Dendritic cell treated with granulocyte-macrophage colony-stimulating factor and Interleukin-4, amounts not matched to agents 40 ng/mL and 50 ng/mL, for 4 days (primary cell): Measurements from ENCODE around the gene COL8A2.

Experiments
- H3K27ac Mint-ChIP-seq: one replicate; pipeline ENCODE4 v1.8.0; 2022; ENCODE audit warnings: mild to moderate bottlenecking, mixed read lengths
- H3K27me3 Mint-ChIP-seq: one replicate; pipeline ENCODE4 v1.8.0; 2022; ENCODE audit warnings: mild to moderate bottlenecking, mixed read lengths
- H3K36me3 Mint-ChIP-seq: one replicate; pipeline ENCODE4 v1.8.0; 2022; ENCODE audit warnings: low read depth, mixed read lengths
- H3K4me1 Mint-ChIP-seq: one replicate; pipeline ENCODE4 v1.8.0; 2022; ENCODE audit warnings: low read depth, mixed read lengths
- H3K4me3 Mint-ChIP-seq: one replicate; pipeline ENCODE4 v1.8.0; 2022; ENCODE audit warnings: mild to moderate bottlenecking, moderate library complexity, mixed read lengths
- H3K9me3 Mint-ChIP-seq: one replicate; pipeline ENCODE4 v1.8.0; 2022; ENCODE audit warnings: mixed read lengths
- intact Hi-C: fragments of 100-400 bp; cut with micrococcal nuclease; formaldehyde crosslinking; loops from one replicate; pipeline ENCODE4 v1.15.0; 2022

The COL8A2 gene

DNA sequence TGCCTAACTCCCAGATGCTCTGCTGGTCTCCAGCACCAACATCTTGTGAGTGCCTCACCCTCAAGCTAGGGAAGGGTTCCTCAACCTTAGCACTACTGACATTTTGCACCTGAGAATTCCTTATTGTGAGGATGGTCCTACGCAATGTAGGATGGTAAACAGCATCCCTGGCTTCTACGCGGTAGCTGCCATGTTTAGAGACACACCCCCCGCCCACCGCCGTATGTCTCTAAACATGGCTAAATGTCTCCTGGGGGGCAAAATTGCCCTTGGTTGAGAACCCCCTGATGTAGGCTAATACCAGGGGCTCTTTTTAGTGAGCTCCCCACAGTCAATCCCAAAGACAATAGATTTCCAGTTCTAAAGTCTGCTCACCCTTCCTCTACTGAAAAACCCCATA lies 28.5 kb upstream of the COL8A2 start:
- Mint-ChIP-seq H3K27me3 (no peaks in the 10 kb centered on the region), H3K9me3 (no peaks in the 10 kb centered on the region), H3K4me3 (no peak overlapping the region), H3K27ac (peak overlapping the region; percentile 97), H3K4me1 (peaks cover 72% of the 10 kb centered on the region), H3K36me3 (peaks cover 39% of the 10 kb centered on the region)
- intact Hi-C loops: no loop called here

GRCh38 chr1:36151845-36152203 lies 26.8 kb upstream of the COL8A2 start:
- Mint-ChIP-seq H3K4me1 (peaks cover 71% of the 10 kb centered on the region), H3K9me3 (no peaks in the 10 kb centered on the region), H3K27ac (peak overlapping the region; percentile 97), H3K36me3 (peaks cover 35% of the 10 kb centered on the region), H3K4me3 (peak overlapping the region; percentile 40), H3K27me3 (no peaks in the 10 kb centered on the region)
- intact Hi-C loops: no loop called here

- peaks cover 75% of the 10 kb centered on the region for H3K4me1 Mint-ChIP-seq
- H3K4me3 Mint-ChIP-seq: peak overlapping the region; percentile 95
- no peaks in the 10 kb centered on the region for H3K27me3 Mint-ChIP-seq
- no peaks in the 10 kb centered on the region for H3K9me3 Mint-ChIP-seq
- intact Hi-C loops: no loop called here
- peak overlapping the region; percentile 97 for H3K27ac Mint-ChIP-seq
- H3K36me3 Mint-ChIP-seq: peaks cover 32% of the 10 kb centered on the region
Observed at GRCh38 chr1:36151134-36151844, 26.3 kb upstream of the COL8A2 start.

GRCh38 chr1:36150296-36151133 lies 25.5 kb upstream of the COL8A2 start:
- Mint-ChIP-seq H3K27ac (peak overlapping the region; percentile 97), H3K36me3 (peaks cover 26% of the 10 kb centered on the region), H3K9me3 (no peaks in the 10 kb centered on the region), H3K4me3 (peak overlapping the region; percentile 95), H3K4me1 (peaks cover 75% of the 10 kb centered on the region), H3K27me3 (no peaks in the 10 kb centered on the region)
- intact Hi-C loops: no loop called here

- Mint-ChIP-seq H3K36me3 (peaks cover 24% of the 10 kb centered on the region), H3K4me3 (peak overlapping the region; percentile 95), H3K27ac (peak overlapping the region; percentile 97), H3K9me3 (no peaks in the 10 kb centered on the region), H3K4me1 (peaks cover 70% of the 10 kb centered on the region), H3K27me3 (no peaks in the 10 kb centered on the region)
- intact Hi-C loops: loop anchor here (1.0 to 5.0 kb wide), 5 partner anchors 38 to 152 kb away; partner anchors contain the start of gene THRAP3
Observed at GRCh38 chr1:36149973-36150295, 24.9 kb upstream of the COL8A2 start.

- peaks cover 64% of the 10 kb centered on the region for H3K4me1 Mint-ChIP-seq
- H3K27me3 Mint-ChIP-seq: no peaks in the 10 kb centered on the region
- H3K9me3 Mint-ChIP-seq: no peaks in the 10 kb centered on the region
- peaks cover 24% of the 10 kb centered on the region for H3K36me3 Mint-ChIP-seq
- H3K4me3 Mint-ChIP-seq: peak within 1 kb of the TSS; percentile 95
- peak within 1 kb of the TSS; percentile 97 for H3K27ac Mint-ChIP-seq
- intact Hi-C loops: loop anchor here (1.0 to 5.0 kb wide), 5 partner anchors 39 to 153 kb away; partner anchors contain the start of gene THRAP3
Observed at GRCh38 chr1:36149237-36149972, 24.4 kb upstream of the COL8A2 start, which contains the start of gene TRAPPC3. Gene TRAPPC3, minus strand, starts transcription at chr1:36149486. Its CDS starts 108 bp downstream, at chr1:36149378.

- Mint-ChIP-seq H3K36me3 (peaks cover 24% of the 10 kb centered on the region), H3K27me3 (no peaks in the 10 kb centered on the region), H3K9me3 (no peaks in the 10 kb centered on the region), H3K4me1 (peaks cover 59% of the 10 kb centered on the region), H3K4me3 (peak overlapping the region; percentile 95), H3K27ac (peak overlapping the region; percentile 97)
- intact Hi-C loops: loop anchor here (1.0 to 5.0 kb wide), 5 partner anchors 39 to 153 kb away; partner anchors contain the start of gene THRAP3
Observed at GRCh38 chr1:36148821-36149236, 23.8 kb upstream of the COL8A2 start.

DNA sequence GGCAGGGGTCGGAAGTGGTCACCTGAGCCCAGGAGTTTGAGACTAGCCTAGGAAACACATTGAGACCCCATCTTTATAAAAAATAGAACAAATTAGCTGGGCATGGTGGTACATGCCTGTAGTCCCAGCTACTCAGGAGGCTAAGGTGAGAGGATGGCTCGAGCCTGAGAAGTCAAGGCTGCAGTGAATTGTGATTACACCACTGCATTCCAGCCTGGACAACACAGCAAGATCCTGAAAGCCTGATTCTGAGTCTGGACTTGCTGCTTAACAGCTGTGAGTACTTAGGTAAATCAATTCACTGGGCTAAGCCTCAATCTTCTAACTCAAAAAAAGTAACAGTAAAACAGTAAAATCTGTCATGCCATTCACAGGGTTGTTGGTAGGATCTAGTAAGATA lies 19.4 kb upstream of the COL8A2 start:
- Mint-ChIP-seq H3K4me1 (peaks cover 44% of the 10 kb centered on the region), H3K9me3 (no peaks in the 10 kb centered on the region), H3K36me3 (peaks cover 48% of the 10 kb centered on the region), H3K4me3 (no peak overlapping the region), H3K27me3 (no peaks in the 10 kb centered on the region), H3K27ac (no peak overlapping the region)
- intact Hi-C loops: no loop called here

- Mint-ChIP-seq H3K4me1 (peaks cover 44% of the 10 kb centered on the region), H3K9me3 (no peaks in the 10 kb centered on the region), H3K4me3 (no peak overlapping the region), H3K27ac (peak overlapping the region; percentile 42), H3K36me3 (peaks cover 51% of the 10 kb centered on the region), H3K27me3 (no peaks in the 10 kb centered on the region)
- intact Hi-C loops: no loop called here
Observed at GRCh38 chr1:36143424-36143823, 18.4 kb upstream of the COL8A2 start.

DNA sequence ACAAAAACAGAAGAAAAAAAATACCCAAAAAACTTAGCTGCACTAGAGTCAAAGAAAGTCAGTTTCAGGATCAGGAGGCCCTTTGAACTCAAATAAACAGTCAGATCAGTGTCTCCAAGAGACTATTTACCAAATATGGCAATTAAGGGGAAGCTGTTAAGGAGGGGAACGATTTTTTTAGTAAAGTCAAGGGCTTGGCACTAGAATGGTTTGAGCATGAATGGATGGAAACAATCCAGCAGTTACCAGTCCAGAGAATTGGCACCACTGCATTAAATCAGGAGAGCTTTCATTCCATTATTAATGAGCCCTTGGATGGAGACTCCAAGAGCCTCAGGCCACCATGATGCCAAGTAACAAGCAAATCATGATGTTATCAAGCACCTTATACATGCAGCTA lies 17.1 kb upstream of the COL8A2 start:
- Mint-ChIP-seq H3K27ac (peak overlapping the region; percentile 57), H3K36me3 (peaks cover 55% of the 10 kb centered on the region), H3K9me3 (no peaks in the 10 kb centered on the region), H3K4me3 (no peak overlapping the region), H3K27me3 (no peaks in the 10 kb centered on the region), H3K4me1 (peaks cover 35% of the 10 kb centered on the region)
- intact Hi-C loops: no loop called here

- peaks cover 44% of the 10 kb centered on the region for H3K4me1 Mint-ChIP-seq
- intact Hi-C loops: no loop called here
- peaks cover 61% of the 10 kb centered on the region for H3K36me3 Mint-ChIP-seq
- H3K27ac Mint-ChIP-seq: no peak overlapping the region
- H3K9me3 Mint-ChIP-seq: no peaks in the 10 kb centered on the region
- H3K27me3 Mint-ChIP-seq: no peaks in the 10 kb centered on the region
- no peak overlapping the region for H3K4me3 Mint-ChIP-seq
Observed at GRCh38 chr1:36139521-36139920, 14.5 kb upstream of the COL8A2 start.

- H3K27ac Mint-ChIP-seq: no peak overlapping the region
- H3K27me3 Mint-ChIP-seq: no peaks in the 10 kb centered on the region
- no peaks in the 10 kb centered on the region for H3K9me3 Mint-ChIP-seq
- peaks cover 49% of the 10 kb centered on the region for H3K4me1 Mint-ChIP-seq
- H3K36me3 Mint-ChIP-seq: peaks cover 54% of the 10 kb centered on the region
- no peak overlapping the region for H3K4me3 Mint-ChIP-seq
- intact Hi-C loops: no loop called here
Observed at GRCh38 chr1:36137776-36138175, 12.8 kb upstream of the COL8A2 start.

DNA sequence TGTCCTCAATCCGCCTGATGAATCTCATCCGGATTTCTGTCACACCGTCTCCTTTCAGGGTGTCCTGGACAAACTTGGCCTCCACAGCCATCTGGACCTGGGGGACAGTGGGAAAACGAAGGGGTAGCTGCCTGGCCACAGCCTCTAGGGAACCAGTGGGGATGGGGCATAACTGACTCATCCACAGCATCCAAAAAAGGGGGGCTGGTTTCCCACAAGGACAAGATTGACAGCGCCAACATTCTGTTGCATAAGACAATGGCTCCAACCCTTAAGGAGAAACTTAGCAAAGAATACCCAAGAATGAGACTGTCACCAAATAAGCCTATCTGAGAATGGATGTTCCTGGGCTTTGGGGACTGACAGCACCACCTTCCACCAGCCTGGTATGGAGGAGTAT lies 12.2 kb upstream of the COL8A2 start:
- intact Hi-C loops: no loop called here
- Mint-ChIP-seq H3K4me3 (no peak overlapping the region), H3K27me3 (no peaks in the 10 kb centered on the region), H3K36me3 (peaks cover 54% of the 10 kb centered on the region), H3K27ac (no peak overlapping the region), H3K4me1 (peaks cover 45% of the 10 kb centered on the region), H3K9me3 (no peaks in the 10 kb centered on the region)

- Mint-ChIP-seq H3K9me3 (no peaks in the 10 kb centered on the region), H3K27ac (no peak overlapping the region), H3K4me1 (peaks cover 38% of the 10 kb centered on the region), H3K4me3 (no peak overlapping the region), H3K27me3 (no peaks in the 10 kb centered on the region), H3K36me3 (peaks cover 54% of the 10 kb centered on the region)
- intact Hi-C loops: no loop called here
Observed at GRCh38 chr1:36136535-36136934, 11.5 kb upstream of the COL8A2 start.
